ENCODE measurements around the gene DNM3. TPM values are rescaled to one million over a fixed set of nuclear protein-coding genes. Genes with fewer than 3 reads are reported as not detected.

DNM3 gene
- total and polyA plus RNA-seq, 9 of the 15 experiments (the other 6 are each of a cell fraction or from before 2014, with no cell fraction given): 0.08 to 0.36 (median 0.22) TPM; not detected in 1

DNA sequence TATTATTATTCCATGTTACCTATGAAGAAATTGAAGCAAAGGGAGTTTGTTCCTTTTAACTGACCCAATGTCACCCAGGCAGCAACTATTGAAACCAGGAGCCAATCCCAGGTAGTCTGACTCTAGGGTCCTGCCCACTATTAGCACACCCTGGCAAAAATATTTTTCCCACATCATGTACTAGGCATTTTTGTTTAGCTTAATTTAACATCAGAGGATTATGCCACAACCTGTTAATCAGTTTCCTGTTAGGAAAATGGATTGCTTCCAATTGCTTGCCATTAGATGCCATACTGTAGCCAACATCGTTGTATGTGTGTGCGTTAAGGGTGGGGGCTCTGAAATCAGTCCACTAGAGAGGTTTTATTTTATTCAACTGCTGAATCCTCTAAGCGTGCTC is 281.1 kb downstream of the DNM3 start:
- Histone ChIP-seq H3K4me1 (replicated peaks in 1 of 2; ENCODE audit: control insufficient read depth in 2 of 2, insufficient read depth in 2 of 2, low read length in 2 of 2) (no peaks in the 10 kb centered on the region), H3K79me2 (ENCODE audit: control insufficient read depth, insufficient read depth, low read length) (no peaks in the 10 kb centered on the region), H3K27ac (ENCODE audit: extremely low read depth, low read depth, low read length) (no peak overlapping the region), H3K9me3 (replicated peaks; ENCODE audit: control insufficient read depth, insufficient read depth, low read depth, low read length) (no peaks in the 10 kb centered on the region), H3K36me3 (ENCODE audit: control insufficient read depth, insufficient read depth, low read length) (no peaks in the 10 kb centered on the region), H3K27me3 (ENCODE audit: control insufficient read depth in 2 of 2, insufficient read depth in 2 of 2, low read length in 2 of 2) (no peaks in the 10 kb centered on the region), H3K4me2 (ENCODE audit: insufficient read depth, low read length) (no peak overlapping the region), H4K20me1 (replicated peaks; ENCODE audit: control insufficient read depth, insufficient read depth, low read length) (no peaks in the 10 kb centered on the region), H3K9ac (ENCODE audit: insufficient read depth in 1 of 2, low read depth in 2 of 2, low read length in 2 of 2) (no peak overlapping the region), H2AFZ (ENCODE audit: low read depth, low read length) (no peak overlapping the region), H3K4me3 (no peak overlapping the region), H3K9me1 (ENCODE audit: control insufficient read depth, insufficient read depth, low read length) (no peaks in the 10 kb centered on the region)
- DNase-seq (ENCODE audit: extremely low read depth in 1 of 4, low spot score in 3 of 4): no peak
- ChIA-PET CTCF (ENCODE audit: low intra/inter-chr PET ratio) (no interaction called here), POLR2A (no interaction called here)
- FAIRE-seq: no peak
- intact Hi-C loops (cut with micrococcal nuclease) (no loop called here), in situ Hi-C loops (cut with MboI) (no loop called here)
- WGBS (ENCODE audit: insufficient coverage, low coverage, missing lambda C conversion rate): 2% methylated on average over 3 of the region's 3 CpGs
- ATAC-seq: no peak
- TF ChIP-seq ZNF282 (CRISPR knock-in tag; IDR thresholded peaks at IDR 0.05): no peak
- TF ChIP-seq, protein P1, sequence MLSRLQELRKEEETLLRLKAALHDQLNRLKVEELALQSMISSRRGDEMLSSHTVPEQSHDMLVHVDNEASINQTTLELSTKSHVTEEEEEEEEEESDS (CRISPR knock-in tag; IDR thresholded peaks at IDR 0.05): no peak
- TF ChIP-seq ZBTB34 (CRISPR knock-in tag; IDR thresholded peaks at IDR 0.05): no peak
- no peak for TF ChIP-seq RBM34 (IDR thresholded peaks at IDR 0.05; ENCODE audit: borderline replicate concordance, insufficient read depth, low read length)
- TF ChIP-seq, protein P2, sequence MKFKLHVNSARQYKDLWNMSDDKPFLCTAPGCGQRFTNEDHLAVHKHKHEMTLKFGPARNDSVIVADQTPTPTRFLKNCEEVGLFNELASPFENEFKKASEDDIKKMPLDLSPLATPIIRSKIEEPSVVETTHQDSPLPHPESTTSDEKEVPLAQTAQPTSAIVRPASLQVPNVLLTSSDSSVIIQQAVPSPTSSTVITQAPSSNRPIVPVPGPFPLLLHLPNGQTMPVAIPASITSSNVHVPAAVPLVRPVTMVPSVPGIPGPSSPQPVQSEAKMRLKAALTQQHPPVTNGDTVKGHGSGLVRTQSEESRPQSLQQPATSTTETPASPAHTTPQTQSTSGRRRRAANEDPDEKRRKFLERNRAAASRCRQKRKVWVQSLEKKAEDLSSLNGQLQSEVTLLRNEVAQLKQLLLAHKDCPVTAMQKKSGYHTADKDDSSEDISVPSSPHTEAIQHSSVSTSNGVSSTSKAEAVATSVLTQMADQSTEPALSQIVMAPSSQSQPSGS (CRISPR knock-in tag; IDR thresholded peaks at IDR 0.05): no peak
- TF ChIP-seq RBBP5 (IDR thresholded peaks at IDR 0.05; ENCODE audit: borderline replicate concordance, insufficient read depth, low read length, poor library complexity, severe bottlenecking): no peak
- BruUV-seq (replicated peaks): no TSS peak
